GM12873 (cell line): Measurements from ENCODE around the gene GLI3.

Experiments used
- TF ChIP-seq, protein P1 (sequence below): IDR thresholded peaks from 2 replicates; pipeline ENCODE4 v1.5.1; 2012; ENCODE audit warnings: low read depth, mild to moderate bottlenecking, moderate library complexity, low read length, control low read depth; ENCODE audit not compliant: insufficient read depth; ENCODE audit errors: missing control alignments

Gene GLI3

DNA sequence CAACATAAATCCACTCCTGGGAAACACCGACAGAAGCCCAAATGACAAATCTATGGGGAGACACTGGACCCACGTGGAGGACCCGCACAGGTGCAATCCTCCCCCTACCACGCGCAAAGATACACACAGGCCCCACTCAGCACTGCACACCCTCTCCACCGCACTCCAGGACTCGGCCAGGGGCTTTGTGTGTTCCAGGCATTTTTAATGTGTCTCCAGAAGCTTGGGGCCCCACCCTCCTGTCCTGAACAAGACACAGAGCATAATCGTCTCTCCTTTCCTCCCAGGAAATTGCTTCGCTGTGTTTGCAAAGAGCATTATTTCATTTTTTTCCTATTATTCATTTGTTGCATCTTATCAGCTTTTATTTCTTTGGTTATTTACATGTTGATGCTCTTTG lies 82.8 kb downstream of the GLI3 start:
- TF ChIP-seq, protein P1, sequence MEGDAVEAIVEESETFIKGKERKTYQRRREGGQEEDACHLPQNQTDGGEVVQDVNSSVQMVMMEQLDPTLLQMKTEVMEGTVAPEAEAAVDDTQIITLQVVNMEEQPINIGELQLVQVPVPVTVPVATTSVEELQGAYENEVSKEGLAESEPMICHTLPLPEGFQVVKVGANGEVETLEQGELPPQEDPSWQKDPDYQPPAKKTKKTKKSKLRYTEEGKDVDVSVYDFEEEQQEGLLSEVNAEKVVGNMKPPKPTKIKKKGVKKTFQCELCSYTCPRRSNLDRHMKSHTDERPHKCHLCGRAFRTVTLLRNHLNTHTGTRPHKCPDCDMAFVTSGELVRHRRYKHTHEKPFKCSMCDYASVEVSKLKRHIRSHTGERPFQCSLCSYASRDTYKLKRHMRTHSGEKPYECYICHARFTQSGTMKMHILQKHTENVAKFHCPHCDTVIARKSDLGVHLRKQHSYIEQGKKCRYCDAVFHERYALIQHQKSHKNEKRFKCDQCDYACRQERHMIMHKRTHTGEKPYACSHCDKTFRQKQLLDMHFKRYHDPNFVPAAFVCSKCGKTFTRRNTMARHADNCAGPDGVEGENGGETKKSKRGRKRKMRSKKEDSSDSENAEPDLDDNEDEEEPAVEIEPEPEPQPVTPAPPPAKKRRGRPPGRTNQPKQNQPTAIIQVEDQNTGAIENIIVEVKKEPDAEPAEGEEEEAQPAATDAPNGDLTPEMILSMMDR, result no peak

DNA sequence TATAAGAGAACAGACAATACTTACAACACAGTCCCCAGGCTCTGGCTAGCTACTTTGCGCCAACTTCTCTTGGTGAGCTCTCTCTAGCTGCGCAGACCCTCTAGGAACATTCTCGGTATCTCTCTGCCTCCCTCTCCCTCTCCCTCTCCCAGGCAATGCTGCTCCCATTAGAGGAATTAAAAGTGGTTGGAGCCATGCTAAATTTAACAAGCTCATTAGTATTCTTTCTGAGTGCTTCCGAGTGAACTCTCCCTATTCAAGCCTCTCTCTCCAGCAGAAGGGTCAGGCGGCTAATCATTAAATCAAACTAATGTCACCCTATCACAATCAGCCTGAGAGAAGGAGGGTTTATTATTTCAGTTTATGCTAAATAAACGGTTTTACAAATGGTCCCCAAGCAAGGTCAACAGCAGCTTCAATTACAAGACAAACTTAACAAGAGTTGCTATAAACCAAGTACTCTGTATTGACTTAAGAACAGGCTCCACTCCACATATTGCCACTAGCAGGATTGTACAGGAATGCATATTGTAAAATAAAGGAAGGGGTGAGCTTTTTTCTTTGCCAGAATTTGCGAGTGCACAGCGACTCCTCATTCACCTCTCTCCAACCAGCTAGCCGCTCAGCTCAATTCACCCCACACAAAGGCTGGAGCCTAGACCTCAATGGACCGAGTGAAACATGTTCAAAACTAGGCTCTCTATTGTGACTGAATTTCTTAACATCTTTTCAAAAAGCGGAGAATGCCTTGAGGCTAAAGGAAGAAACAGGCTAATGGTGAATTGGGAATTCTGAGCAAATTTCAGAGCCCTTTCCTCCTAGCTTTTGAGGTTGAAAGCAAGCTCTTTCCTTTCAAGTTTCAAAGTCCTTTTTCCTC lies 84.4 kb downstream of the GLI3 start:
- TF ChIP-seq, protein P1, result no peak

GRCh38 chr7:42151309-42151708 lies 85.7 kb downstream of the GLI3 start:
- TF ChIP-seq, protein P1, result no peak

GRCh38 chr7:42145539-42145938 lies 91.5 kb downstream of the GLI3 start:
- TF ChIP-seq, protein P1, result no peak

DNA sequence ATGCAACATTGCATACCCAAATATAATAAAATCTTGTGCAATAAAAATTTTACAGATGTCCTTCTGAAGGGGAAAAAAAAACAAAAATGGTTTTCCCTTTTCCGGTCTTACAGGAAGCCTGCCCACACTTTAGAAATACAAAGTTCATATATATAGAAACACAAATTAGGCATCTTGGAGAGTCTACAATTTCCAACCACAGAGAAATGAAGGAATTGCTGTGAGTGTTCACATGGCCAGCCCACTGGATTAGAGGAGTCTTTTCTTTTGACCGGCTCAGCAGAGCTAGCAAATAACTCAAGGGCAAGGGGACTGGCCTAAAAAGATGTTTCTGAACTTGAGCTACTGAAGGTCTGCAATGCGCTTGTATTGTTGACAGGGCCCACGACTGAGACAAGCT lies 92.4 kb downstream of the GLI3 start:
- TF ChIP-seq, protein P1, result no peak

GRCh38 chr7:42143711-42144600 lies 93.1 kb downstream of the GLI3 start:
- TF ChIP-seq, protein P1, result no peak

- TF ChIP-seq, protein P1, result no peak
These were observed 94.9 kb downstream of the GLI3 start for GRCh38 chr7:42142089-42142488.
